Measurements from ENCODE around the gene CISD1.

DNA sequence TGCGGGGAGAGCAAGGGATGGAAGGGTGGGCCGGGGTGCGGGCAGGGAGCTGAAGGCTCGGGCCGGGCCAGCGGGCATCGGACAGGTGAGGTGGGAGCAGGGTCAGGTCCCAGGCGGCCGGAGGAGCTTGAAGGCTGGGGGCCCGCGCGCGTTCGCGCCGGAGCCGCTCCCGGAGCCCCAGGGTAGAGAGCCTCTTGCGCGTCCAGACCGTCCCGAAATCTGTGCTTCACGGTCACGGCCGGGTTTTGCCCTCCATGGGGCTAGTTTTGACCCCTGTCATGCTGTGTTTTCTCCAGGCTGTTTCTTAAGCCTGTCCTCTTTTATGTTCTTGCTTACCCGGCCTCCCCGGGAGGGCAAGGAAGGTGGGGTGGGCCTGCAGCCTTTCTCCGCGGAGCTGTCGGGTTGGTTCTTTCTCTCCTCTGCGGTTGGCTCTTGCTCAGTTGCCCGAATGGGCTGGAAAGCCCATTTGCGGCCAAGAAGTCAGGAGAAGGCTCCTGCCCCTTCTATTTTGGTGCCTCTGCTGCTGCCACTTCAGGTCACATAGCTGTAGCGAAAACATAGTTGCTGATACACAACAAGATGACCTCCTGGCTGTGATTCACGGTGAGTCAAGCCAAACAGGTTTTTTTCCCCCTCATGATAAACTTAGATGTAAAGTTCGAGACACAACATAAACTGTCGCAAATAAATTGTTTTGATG lies 66.5 kb downstream of the CISD1 start:
- TF ChIP-seq, protein P1, sequence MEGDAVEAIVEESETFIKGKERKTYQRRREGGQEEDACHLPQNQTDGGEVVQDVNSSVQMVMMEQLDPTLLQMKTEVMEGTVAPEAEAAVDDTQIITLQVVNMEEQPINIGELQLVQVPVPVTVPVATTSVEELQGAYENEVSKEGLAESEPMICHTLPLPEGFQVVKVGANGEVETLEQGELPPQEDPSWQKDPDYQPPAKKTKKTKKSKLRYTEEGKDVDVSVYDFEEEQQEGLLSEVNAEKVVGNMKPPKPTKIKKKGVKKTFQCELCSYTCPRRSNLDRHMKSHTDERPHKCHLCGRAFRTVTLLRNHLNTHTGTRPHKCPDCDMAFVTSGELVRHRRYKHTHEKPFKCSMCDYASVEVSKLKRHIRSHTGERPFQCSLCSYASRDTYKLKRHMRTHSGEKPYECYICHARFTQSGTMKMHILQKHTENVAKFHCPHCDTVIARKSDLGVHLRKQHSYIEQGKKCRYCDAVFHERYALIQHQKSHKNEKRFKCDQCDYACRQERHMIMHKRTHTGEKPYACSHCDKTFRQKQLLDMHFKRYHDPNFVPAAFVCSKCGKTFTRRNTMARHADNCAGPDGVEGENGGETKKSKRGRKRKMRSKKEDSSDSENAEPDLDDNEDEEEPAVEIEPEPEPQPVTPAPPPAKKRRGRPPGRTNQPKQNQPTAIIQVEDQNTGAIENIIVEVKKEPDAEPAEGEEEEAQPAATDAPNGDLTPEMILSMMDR (conservative IDR thresholded peaks at IDR 0.05): no peak
- TF ChIP-seq EZH2 (IDR thresholded peaks at IDR 0.05; ENCODE audit: low read depth): no peak
